Cardiac muscle cell (in vitro differentiated cells and primary cell): ENCODE measurements around the gene PXYLP1. TPM values are rescaled to one million over a fixed set of nuclear protein-coding genes. Genes with fewer than 3 reads are reported as not detected.
A peak's percentile ranks its signal among the peaks of the same experiment; 100 is the strongest.

Experiments
- DNase-seq, 2 donors: peaks; one replicate each; pipeline versions ENCODE4 v3.0.0 to v3.0.0-alpha.2; 2010 to 2017; ENCODE audit warnings: low read depth in 1 of 2, low spot score in 1 of 2
- H3K27ac ChIP-seq: fragments of 200-600 bp; sonication (generic); 2 replicates; pipeline ENCODE4 v1.5.1; 2016
- H3K27me3 ChIP-seq: fragments of 200-600 bp; sonication (generic); 2 replicates; pipeline ENCODE4 v1.6.0; 2016; ENCODE audit warnings: control low read depth
- H3K36me3 ChIP-seq: fragments of 200-600 bp; sonication (generic); 2 replicates; pipeline ENCODE4 v1.5.1; 2016; ENCODE audit warnings: control low read depth
- H3K4me1 ChIP-seq: fragments of 200-600 bp; sonication (generic); 2 replicates; pipeline ENCODE4 v1.8.1; 2017; ENCODE audit warnings: low read depth, mild to moderate bottlenecking, mixed run types
- H3K4me3 ChIP-seq: fragments of 200-600 bp; sonication (generic); 2 replicates; pipeline ENCODE4 v1.5.1; 2016; ENCODE audit warnings: mild to moderate bottlenecking
- H3K9me3 ChIP-seq: fragments of 200-600 bp; sonication (generic); 2 replicates; pipeline ENCODE4 v1.5.1; 2017; ENCODE audit warnings: low read depth, mild to moderate bottlenecking, control low read depth
- polyA plus RNA-seq: library from polyadenylated mRNA; unstranded; fragments of >200 nt; fragmentation: Nextera tagmentation; extraction: Ambion mirVana; gene quantifications from 2 replicates; pipeline ENCODE4 v1.2.1, GENCODE V29; 2016
- total RNA-seq: library from RNA; depleted of rRNA; stranded (reverse); fragments of >200 nt; gene quantifications from 2 replicates; pipeline ENCODE4 v1.2.3, GENCODE V29; 2016
- TF ChIP-seq, protein P1 (sequence below): IDR thresholded peaks from 2 replicates; pipeline ENCODE4 v1.5.1; 2012; ENCODE audit warnings: low read depth, mild to moderate bottlenecking, low read length

The PXYLP1 gene
- total and polyA plus RNA-seq, 2 experiments from 2014 or later, result 11.0 to 24.3 TPM

DNA sequence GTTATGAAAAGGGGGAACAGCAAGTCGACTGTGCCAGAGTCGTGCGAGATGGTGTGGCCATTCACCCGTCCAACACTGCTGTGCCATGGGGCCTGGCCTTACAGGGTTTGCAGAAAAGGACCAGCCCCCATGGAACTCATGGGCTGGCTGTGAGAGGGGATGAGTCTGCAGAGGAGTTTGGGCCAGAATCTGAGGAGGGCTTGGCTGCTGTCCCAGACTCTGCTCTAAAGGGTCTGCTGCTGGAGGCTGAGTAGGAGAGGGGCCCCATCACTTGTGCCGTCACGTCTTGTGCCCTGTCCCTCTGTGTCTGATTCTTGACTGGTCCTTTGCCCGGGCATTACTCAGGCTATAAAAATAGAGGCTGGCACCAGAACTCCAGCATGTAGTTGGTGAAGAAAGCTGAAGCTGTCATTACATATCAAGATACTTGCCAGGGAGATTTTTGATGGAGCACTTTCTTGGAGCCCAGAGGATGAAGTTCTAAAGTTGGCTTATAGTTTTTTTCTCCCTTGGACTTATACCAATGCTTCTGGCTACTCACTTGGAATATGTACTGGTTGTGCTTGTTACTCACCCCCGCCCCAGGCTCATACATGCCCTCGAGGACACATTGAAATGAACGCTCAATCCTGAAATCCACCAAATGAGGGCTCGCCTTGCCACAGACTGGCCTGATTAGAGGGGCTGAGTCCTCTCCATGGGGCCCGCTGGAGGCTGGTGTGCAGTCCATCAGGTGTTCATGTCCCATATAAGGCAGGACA, 10.2 kb downstream of the PXYLP1 start:
- TF ChIP-seq, protein P1, sequence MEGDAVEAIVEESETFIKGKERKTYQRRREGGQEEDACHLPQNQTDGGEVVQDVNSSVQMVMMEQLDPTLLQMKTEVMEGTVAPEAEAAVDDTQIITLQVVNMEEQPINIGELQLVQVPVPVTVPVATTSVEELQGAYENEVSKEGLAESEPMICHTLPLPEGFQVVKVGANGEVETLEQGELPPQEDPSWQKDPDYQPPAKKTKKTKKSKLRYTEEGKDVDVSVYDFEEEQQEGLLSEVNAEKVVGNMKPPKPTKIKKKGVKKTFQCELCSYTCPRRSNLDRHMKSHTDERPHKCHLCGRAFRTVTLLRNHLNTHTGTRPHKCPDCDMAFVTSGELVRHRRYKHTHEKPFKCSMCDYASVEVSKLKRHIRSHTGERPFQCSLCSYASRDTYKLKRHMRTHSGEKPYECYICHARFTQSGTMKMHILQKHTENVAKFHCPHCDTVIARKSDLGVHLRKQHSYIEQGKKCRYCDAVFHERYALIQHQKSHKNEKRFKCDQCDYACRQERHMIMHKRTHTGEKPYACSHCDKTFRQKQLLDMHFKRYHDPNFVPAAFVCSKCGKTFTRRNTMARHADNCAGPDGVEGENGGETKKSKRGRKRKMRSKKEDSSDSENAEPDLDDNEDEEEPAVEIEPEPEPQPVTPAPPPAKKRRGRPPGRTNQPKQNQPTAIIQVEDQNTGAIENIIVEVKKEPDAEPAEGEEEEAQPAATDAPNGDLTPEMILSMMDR, result no peak
- Histone ChIP-seq H3K27me3 (no peaks in the 10 kb centered on the region), H3K9me3 (no peaks in the 10 kb centered on the region), H3K36me3 (no peaks in the 10 kb centered on the region), H3K27ac (no peak overlapping the region), H3K4me1 (peaks cover 30% of the 10 kb centered on the region), H3K4me3 (no peak overlapping the region)
- DNase-seq, result peak in 1 of 2 donors; percentile 31

DNA sequence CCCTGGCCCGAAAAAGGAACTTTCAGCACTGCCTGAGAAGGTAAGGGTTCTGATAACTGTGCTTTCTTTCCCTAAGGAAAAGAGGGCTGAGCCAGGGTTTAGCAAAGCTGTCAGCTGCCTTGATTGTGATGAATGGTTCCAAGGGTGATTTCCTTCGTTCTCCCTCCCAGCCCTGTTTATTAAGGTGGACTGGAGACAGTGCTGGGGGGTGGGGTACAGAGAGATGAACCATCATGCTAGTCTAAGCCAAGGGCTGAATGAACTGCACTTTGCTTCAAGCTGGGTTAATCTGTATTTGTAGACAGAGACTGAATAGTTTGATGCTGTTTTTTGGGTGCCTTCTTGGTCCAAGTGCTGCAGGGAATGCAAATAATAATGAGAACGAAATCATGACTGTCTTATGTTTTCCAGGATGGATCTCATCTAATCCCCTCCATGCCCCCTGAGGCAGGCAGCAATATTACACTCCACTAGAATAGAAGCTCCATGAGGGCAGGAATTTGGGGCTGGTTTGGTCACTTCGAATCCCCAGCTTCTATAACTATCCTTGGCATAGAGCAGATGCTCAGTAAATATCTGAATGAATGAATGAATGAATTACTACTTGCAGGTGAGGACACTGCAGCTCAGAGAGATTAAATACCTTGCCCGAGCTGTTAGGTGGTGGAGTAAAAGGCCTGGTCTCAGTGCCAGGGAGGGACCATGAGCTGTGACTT, 10.9 kb downstream of the PXYLP1 start:
- H3K9me3 ChIP-seq, result no peaks in the 10 kb centered on the region
- DNase-seq, result peak in 1 of 2 donors; percentile 30
- H3K4me1 ChIP-seq, result peaks cover 23% of the 10 kb centered on the region
- no peaks in the 10 kb centered on the region for H3K27me3 ChIP-seq
- H3K36me3 ChIP-seq, result no peaks in the 10 kb centered on the region
- no peak overlapping the region for H3K27ac ChIP-seq
- TF ChIP-seq, protein P1, result no peak
- H3K4me3 ChIP-seq, result no peak overlapping the region

DNA sequence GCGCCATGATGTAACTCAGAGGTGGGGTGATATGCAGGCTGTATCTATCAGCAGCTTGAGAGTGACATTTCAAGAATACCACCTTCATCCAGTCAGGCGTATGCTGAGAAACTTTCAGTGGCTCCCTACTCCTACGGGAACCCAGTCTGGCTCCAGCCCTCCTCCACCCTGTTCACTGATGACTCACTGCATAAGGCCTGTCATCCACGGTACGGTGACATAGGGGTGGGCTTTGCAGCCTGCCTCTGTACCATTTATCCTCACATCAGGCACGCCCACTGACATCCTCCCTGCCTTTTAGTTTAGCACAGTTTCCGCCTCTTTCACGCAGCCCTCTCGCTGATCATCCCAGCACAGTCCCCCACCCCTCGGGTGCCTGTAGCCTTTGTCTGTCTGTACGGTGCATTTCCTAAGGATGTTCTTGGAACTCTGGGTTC, 11.7 kb downstream of the PXYLP1 start:
- TF ChIP-seq, protein P1, result no peak
- H3K36me3 ChIP-seq, result no peaks in the 10 kb centered on the region
- no peak overlapping the region for H3K27ac ChIP-seq
- H3K27me3 ChIP-seq, result no peaks in the 10 kb centered on the region
- DNase-seq, result peak in 1 of 2 donors; percentile 55
- no peak overlapping the region for H3K4me3 ChIP-seq
- peaks cover 15% of the 10 kb centered on the region for H3K4me1 ChIP-seq
- H3K9me3 ChIP-seq, result no peaks in the 10 kb centered on the region

DNA sequence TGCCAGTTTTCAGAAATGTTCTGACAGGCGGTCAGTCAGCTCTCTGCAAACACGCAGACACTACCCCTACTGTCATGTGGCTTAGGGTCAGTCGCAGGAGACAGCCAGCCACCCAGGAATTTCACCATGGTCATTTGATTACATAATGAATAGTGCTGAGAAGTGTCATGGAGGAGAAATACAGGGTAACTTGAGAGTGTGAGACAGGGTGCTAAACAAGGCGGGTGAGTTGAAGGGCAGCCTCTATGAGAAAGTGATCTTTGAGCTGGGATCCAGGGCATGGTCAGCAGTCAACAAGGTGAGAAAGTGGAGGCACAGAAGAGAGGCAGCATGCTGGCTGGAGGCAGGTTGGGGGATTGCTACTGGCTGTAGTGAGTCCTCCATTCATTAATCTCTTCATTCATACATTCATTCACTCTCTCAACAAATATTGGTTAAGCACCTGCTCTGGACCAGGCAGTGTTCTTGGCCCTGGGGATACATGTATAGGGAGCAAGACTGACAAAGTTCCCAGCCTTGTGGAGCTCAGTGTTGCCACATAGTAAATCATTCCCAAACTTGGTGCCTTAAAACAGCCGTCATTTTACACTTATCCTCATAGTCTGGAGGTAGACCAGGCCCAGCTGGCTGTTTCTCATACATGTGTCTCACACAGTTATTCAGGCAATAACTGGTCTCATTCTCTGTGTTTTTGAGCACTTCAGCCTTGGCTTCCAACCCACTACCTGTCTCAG, 14.8 kb downstream of the PXYLP1 start:
- Histone ChIP-seq H3K27me3 (no peaks in the 10 kb centered on the region), H3K36me3 (no peaks in the 10 kb centered on the region), H3K4me3 (no peak overlapping the region), H3K4me1 (peaks cover 7% of the 10 kb centered on the region), H3K27ac (no peak overlapping the region), H3K9me3 (no peaks in the 10 kb centered on the region)
- no peak for DNase-seq
- TF ChIP-seq, protein P1, result no peak

DNA sequence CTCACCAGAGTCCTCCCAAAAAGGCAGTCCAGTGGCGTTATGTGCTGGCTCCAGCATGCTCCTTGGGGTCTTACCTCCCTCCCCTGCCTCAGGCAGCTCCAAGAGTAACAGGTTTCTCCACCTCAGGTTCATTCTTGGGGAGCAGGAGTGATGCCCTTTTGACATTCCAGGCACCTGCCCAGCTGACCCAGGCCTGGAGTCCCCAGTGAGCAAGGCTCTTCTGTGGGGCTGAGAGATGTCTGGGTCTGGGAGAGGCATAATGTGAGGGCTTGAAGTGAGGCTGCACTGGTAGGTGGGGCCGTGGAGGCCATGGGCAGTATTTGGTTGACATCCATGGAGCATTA, 15.3 kb downstream of the PXYLP1 start:
- no peak for DNase-seq
- Histone ChIP-seq H3K9me3 (no peaks in the 10 kb centered on the region), H3K27me3 (no peaks in the 10 kb centered on the region), H3K27ac (no peak overlapping the region), H3K4me1 (peaks cover 5% of the 10 kb centered on the region), H3K4me3 (no peak overlapping the region), H3K36me3 (no peaks in the 10 kb centered on the region)
- TF ChIP-seq, protein P1, result no peak
